GM21825 (cell line): ENCODE results near the gene GPC1.

Source experiments
- ATAC-seq: cut with Tn5 transposase; IDR thresholded peaks from one replicate; pipeline ENCODE4 v1.9.1; 2021; ENCODE audit warnings: mild to moderate bottlenecking, moderate library complexity; ENCODE audit not compliant: unreplicated experiment

GPC1 gene

GRCh38 chr2:240464514-240465241 lies 29.2 kb downstream of the GPC1 start:
- ATAC-seq: no peak

- no peak for ATAC-seq
Measured at GRCh38 chr2:240465268-240465764, 29.9 kb downstream of the GPC1 start.

GRCh38 chr2:240465765-240466578 lies 30.5 kb downstream of the GPC1 start:
- no peak for ATAC-seq

DNA sequence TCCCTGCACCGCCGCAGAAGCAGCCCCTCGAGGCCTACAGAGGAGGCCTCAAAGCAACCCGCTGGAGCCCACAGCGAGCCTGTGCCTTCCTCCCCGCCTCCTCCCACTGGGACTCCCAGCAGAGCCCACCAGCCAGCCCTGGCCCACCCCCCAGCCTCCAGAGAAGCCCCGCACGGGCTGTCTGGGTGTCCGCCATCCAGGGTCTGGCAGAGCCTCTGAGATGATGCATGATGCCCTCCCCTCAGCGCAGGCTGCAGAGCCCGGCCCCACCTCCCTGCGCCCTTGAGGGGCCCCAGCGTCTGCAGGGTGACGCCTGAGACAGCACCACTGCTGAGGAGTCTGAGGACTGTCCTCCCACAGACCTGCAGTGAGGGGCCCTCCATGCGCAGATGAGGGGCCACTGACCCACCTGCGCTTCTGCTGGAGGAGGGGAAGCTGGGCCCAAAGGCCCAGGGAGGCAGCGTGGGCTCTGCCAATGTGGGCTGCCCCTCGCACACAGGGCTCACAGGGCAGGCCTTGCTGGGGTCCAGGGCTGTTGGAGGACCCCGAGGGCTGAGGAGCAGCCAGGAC lies 31.2 kb downstream of the GPC1 start:
- ATAC-seq: no peak

DNA sequence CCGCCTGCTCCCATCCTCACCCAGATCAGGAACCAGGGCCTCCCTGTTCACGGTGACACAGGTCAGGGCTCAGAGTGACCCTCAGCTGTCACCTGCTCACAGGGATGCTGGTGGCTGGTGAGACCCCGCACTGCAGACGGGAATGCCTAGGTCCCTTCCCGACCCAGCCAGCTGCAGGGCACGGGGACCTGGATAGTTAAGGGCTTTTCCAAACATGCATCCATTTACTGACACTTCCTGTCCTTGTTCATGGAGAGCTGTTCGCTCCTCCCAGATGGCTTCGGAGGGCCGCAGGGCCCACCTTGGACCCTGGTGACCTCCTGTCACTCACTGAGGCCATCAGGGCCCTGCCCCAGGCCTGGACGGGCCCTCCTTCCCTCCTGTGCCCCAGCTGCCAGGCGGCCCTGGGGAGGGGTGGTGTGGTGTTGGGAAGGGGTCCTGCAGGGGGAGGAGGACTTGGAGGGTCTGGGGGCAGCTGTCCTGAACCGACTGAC lies 31.7 kb downstream of the GPC1 start:
- no peak for ATAC-seq

GRCh38 chr2:240467659-240468302 lies 32.3 kb downstream of the GPC1 start:
- ATAC-seq: no peak

- no peak for ATAC-seq
Measured at GRCh38 chr2:240468303-240469238, 33.1 kb downstream of the GPC1 start.

DNA sequence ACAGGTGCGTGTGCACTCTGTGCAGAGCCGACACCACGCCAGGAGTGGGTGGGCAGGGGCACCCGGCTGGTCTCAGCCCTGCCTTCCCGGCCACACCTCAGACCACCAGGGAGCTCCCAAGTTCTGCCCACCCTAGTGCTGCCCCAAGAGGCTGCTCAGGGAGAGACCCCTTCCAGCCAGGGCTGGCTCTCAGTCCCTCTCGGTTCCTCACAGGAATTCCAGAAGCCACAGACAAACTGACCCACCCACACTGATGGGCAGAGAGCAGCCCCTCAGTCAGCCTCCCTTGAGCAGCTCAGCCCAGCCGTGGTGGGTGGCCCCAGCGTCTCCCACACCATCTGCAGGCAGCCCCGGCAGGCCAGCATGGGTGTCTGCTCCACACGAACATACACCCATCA lies 33.8 kb downstream of the GPC1 start:
- ATAC-seq: no peak

DNA sequence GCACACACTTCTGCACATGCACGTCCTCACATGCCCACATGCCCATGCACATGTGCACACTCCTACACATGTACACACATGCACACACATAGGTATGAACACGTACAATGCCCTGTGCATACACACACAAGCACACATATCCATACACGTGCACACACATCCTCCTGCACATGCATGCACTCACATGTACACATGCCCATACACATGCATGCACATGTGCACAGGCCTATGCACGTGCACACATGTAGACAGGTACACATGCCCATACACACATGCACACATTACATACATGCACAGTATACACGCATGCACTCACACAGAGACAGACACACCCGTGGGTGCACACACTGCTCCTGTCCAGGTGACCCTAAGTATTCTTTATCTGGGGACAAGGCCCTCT lies 34.3 kb downstream of the GPC1 start:
- ATAC-seq: no peak

DNA sequence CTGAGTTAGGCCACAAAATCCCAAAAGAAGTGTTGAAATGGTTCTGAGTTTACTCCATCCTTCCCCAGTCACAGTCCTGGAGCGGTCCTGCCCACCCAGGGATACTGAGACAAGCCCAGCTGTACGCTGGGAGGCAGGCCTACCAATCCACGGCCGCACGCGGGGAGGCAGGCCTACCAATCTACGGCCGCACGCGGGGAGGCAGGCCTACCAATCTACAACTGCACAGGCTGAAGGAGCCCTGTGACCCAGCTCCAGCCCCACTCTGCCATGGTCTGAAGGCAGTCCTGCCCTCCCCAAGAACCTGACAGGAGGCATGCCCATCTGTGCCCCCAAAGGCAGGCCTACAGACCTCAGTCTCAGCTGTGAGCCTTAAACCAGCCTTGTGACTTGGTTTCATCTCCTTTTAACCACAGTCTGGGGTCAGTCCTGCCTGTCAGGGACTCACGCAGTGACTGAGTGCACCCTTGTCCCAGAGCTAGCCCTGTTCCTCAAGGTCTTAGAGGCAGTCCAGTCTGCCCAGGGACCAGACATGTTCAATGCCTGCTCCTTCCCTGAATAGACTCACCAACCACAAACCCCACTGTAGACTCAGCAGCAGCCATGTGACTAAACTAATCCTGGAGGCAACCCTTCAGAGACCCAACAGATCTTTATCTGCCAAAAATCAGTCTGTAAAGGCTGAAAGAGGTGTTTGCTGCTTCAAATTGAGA lies 36.8 kb downstream of the GPC1 start:
- no peak for ATAC-seq

- no peak for ATAC-seq
Measured at GRCh38 chr2:240473211-240473610, 37.7 kb downstream of the GPC1 start.

DNA sequence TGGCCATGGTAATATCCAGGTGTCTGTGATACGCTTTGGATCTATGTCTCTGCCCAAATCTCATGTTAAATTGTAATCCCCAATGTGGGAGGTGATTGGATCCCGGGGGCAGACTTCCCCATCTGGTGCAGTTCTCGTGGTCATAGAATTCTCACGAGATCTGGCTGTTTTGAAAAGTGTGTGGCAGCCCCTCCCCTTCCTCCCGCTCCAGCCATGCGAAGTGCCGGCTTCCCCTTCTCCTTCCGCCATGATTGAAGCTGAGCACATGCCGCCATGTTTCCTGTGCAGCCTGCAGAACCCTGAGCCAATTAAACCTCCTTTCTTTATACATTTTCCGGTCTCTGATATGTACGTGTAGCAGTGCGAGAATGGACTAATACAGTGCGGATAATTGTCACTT lies 42.5 kb downstream of the GPC1 start:
- ATAC-seq: no peak

DNA sequence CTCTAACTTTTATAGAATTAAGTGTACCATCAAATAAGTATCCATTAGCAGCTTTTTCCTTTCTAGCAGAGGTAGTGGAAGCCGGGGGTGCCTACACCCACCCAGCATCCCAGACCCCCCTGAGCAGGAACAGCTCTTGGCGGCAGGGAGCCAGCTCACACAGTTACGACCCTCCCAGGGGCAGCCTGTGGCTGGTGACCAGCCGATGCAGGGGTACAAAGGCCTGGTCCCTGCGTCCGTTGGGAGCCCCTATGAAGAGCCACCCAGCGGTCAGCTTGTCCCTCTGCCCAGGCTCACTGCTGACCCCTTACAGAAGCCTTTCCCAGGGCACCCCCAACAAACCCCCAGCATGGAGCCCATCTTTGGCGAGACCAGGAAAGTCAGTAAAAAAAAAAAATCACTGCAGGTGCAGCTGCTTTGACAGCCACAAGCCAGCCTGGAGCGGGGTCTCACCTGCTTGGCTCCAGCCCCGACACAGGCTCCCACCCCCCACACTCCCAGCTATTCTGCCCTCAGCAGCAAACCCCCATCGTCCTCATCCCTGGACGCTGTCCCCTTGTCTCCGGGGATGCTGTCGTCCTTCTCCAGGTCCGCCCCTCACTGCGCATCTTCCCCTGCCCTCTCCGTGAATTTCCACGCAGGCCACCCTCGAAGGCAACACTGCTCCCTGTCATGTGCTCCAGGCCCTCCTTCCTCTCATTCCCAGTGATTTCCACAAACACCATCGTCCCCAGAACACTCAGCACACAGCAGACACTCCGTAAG lies 43.1 kb downstream of the GPC1 start:
- ATAC-seq: no peak

DNA sequence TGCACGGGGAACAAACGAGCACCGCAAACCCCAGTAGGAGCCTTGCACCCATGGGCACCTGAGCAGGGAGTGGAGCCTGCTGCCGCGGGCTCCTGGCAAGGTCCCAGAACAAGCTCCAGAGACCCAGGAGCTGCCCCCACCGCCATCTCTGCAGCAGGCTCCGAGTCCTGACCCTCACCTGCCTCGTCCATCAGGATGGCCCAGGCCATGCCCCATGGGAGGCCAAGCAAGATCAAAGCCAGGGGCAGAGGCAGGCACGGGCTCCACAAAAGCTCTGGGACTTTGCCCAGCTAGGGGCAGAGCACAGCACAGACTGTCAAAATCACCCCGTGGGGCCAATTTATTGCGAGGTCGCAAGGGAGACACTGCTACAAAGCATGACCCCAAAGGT lies 43.6 kb downstream of the GPC1 start:
- ATAC-seq: no peak

DNA sequence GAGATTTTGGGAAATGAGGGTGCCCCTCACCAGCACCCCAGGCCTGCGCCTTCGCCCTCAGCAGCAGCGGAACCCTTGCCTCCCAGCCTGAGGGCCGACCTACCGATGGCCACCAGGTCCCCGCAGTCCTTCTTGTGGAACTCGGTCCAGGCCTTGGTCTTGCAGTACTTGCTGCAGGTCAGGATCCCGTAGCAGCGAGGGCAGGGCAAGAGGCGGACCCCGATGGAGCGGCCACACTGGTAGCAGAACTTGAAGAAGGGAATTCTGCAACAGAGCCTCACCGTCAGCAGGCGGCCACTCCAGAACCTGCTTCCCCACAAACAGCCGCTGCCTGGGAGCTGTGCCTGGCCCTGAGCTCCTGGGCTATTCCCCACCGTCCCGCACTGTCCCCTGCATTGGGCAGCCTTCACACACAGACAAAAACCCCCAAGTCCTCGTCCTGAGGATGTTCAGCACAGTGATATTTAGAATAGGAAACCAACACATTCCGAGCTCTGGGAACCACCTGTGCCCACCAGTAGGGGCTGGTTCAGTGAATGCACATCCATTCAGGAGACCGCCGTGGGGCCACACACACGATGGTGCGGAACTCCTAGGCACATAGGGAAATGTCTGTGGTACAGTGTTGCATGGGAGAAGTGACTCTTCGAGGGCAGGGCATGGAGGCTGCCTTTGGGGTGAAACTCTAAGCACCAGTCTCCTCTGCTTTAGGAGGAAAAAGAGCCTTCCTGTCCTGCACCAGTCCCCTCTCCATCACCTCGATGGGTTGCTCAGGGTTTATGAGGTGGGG lies 45.6 kb downstream of the GPC1 start:
- ATAC-seq: no peak

DNA sequence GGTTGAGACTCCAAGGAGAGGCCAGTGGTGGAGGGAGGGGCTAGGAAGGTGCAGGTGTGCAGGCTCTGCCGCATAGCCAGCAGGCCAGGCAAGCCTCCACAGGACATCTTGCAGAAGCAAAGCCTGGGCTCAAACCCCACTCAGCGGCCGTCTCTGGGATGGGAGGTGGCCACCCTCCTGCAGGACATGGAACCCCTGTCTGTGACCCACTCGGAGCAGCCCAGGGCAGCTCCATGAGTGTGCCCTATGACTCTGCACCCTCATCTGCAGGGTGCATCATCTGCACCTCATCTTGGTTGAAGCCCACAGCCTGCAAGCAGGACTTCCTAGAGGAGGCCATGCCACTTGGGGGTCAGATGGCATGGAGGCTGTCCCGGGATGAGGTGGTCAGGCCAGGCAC lies 46.3 kb downstream of the GPC1 start:
- ATAC-seq: no peak

- ATAC-seq: no peak
Measured at GRCh38 chr2:240482141-240482540, 46.7 kb downstream of the GPC1 start.

GRCh38 chr2:240491483-240491882 lies 56.0 kb downstream of the GPC1 start:
- ATAC-seq: no peak
